DOHH2 (cell line): ENCODE data around the gene ANGEL1.

Experiments used
- H3F3A ChIP-seq: fragments of 200-600 bp; sonication (generic), shearing (Covaris generic); 2 replicates; pipeline ENCODE4 v1.6.0; 2016; ENCODE audit warnings: antibody characterized with exemption, mild to moderate bottlenecking; ENCODE audit not compliant: control insufficient read depth, insufficient read depth
- H3K27ac ChIP-seq: fragments of 200-600 bp; sonication (generic); 2 replicates; pipeline ENCODE4 v1.5.1; 2014; ENCODE audit warnings: low read depth, mild to moderate bottlenecking, low read length, moderate library complexity
- H3K27me3 ChIP-seq: fragments of 200-600 bp; sonication (generic); 2 replicates; pipeline ENCODE4 v1.6.1; 2014; ENCODE audit warnings: mild to moderate bottlenecking, low read length, mixed read lengths; ENCODE audit not compliant: control insufficient read depth
- H3K36me3 ChIP-seq: fragments of 200-600 bp; sonication (generic); 2 replicates; pipeline ENCODE4 v1.6.1; 2014; ENCODE audit warnings: mild to moderate bottlenecking, low read length, moderate library complexity, mixed read lengths; ENCODE audit not compliant: control insufficient read depth
- H3K4me1 ChIP-seq: fragments of 200-600 bp; sonication (generic); 2 replicates; pipeline ENCODE4 v1.6.1; 2014; ENCODE audit warnings: mild to moderate bottlenecking, low read length, mixed read lengths; ENCODE audit not compliant: control insufficient read depth
- H3K4me2 ChIP-seq: fragments of 200-600 bp; sonication (generic); 2 replicates; pipeline ENCODE4 v1.6.0; 2014; ENCODE audit warnings: mild to moderate bottlenecking, low read length, moderate library complexity
- H3K4me3 ChIP-seq: fragments of 200-600 bp; sonication (generic); 2 replicates; pipeline ENCODE4 v1.5.1; 2014; ENCODE audit warnings: mild to moderate bottlenecking, low read length, mixed read lengths
- H3K79me2 ChIP-seq: fragments of 200-600 bp; sonication (generic); 2 replicates; pipeline ENCODE4 v1.6.1; 2014; ENCODE audit warnings: mild to moderate bottlenecking, low read length, mixed read lengths; ENCODE audit not compliant: control insufficient read depth
- H3K9me2 ChIP-seq: fragments of 200-600 bp; sonication (generic); replicated peaks from 2 replicates; pipeline ENCODE4 v1.6.1; 2014; ENCODE audit warnings: mild to moderate bottlenecking, low read length, mixed read lengths; ENCODE audit not compliant: control insufficient read depth
- H3K9me3 ChIP-seq: fragments of 200-600 bp; sonication (generic); 2 replicates; pipeline ENCODE4 v1.6.1; 2014; ENCODE audit warnings: antibody characterized with exemption, low read length, mixed read lengths; ENCODE audit not compliant: control insufficient read depth, insufficient read depth
- H4K20me1 ChIP-seq: fragments of 200-600 bp; sonication (generic); 2 replicates; pipeline ENCODE4 v1.6.0; 2014; ENCODE audit warnings: low read depth, mild to moderate bottlenecking, antibody characterized with exemption, low read length, moderate library complexity; ENCODE audit not compliant: control insufficient read depth, insufficient read depth
- CTCF ChIP-seq: fragments of 200-600 bp; sonication (generic); IDR thresholded peaks from one replicate; pipeline ENCODE4 v1.5.1; 2014; ENCODE audit warnings: antibody characterized with exemption, mild to moderate bottlenecking, low read depth, low read length; ENCODE audit not compliant: poor library complexity, severe bottlenecking
- EZH2phosphoT487 ChIP-seq: fragments of 200-600 bp; sonication (generic); IDR thresholded peaks from 2 replicates; pipeline ENCODE4 v1.6.1; 2017; ENCODE audit warnings: borderline replicate concordance, mild to moderate bottlenecking, antibody characterized with exemption, low read length, moderate library complexity, mixed read lengths

Gene ANGEL1

GRCh38 chr14:76762411-76763095, 50.1 kb downstream of the ANGEL1 start:
- Histone ChIP-seq H3K4me2 (no peak overlapping the region), H3F3A (no peaks in the 10 kb centered on the region; the same call in 1 of the 2 replicates), H3K4me1 (no peaks in the 10 kb centered on the region), H3K36me3 (no peaks in the 10 kb centered on the region), H3K9me2 (no peaks in the 10 kb centered on the region), H4K20me1 (no peaks in the 10 kb centered on the region), H3K27me3 (peaks cover 20% of the 10 kb centered on the region), H3K4me3 (no peak overlapping the region), H3K9me3 (no peaks in the 10 kb centered on the region), H3K27ac (no peak overlapping the region), H3K79me2 (no peaks in the 10 kb centered on the region)
- TF ChIP-seq CTCF (no peak), EZH2phosphoT487 (no peak)

- Histone ChIP-seq H3F3A (no peaks in the 10 kb centered on the region; the same call in 1 of the 2 replicates), H3K79me2 (no peaks in the 10 kb centered on the region), H3K36me3 (no peaks in the 10 kb centered on the region), H3K27me3 (peaks cover 20% of the 10 kb centered on the region), H3K27ac (no peak overlapping the region), H3K4me2 (no peak overlapping the region), H3K9me2 (no peaks in the 10 kb centered on the region), H3K4me1 (no peaks in the 10 kb centered on the region), H4K20me1 (no peaks in the 10 kb centered on the region), H3K4me3 (no peak overlapping the region), H3K9me3 (no peaks in the 10 kb centered on the region)
- TF ChIP-seq EZH2phosphoT487, result no peak
- no peak for TF ChIP-seq CTCF
Measured at GRCh38 chr14:76761960-76762410, 50.7 kb downstream of the ANGEL1 start.

- no peaks in the 10 kb centered on the region for H3K36me3 ChIP-seq
- H3K27me3 ChIP-seq, result peaks cover 20% of the 10 kb centered on the region
- no peaks in the 10 kb centered on the region for H3K79me2 ChIP-seq
- H4K20me1 ChIP-seq, result no peaks in the 10 kb centered on the region
- H3K4me3 ChIP-seq, result peak within 1 kb of the TSS; percentile 17; the same call in 1 of the 2 replicates
- H3F3A ChIP-seq, result no peaks in the 10 kb centered on the region; the same call in 1 of the 2 replicates
- H3K4me1 ChIP-seq, result no peaks in the 10 kb centered on the region
- no peaks in the 10 kb centered on the region for H3K9me2 ChIP-seq
- H3K4me2 ChIP-seq, result peak within 1 kb of the TSS; percentile 24; the same call in 1 of the 2 replicates
- no peak within 1 kb of the TSS for H3K27ac ChIP-seq
- H3K9me3 ChIP-seq, result no peaks in the 10 kb centered on the region
- no peak for TF ChIP-seq EZH2phosphoT487
- no peak for TF ChIP-seq CTCF
Measured at GRCh38 chr14:76761136-76761959, 51.3 kb downstream of the ANGEL1 start, which contains the start of gene VASH1. Gene VASH1 (plus strand): TSS chr14:76761468. CDS start chr14:76762822, 1,354 bp downstream.
